WTC11 (cell line): ENCODE data around the gene C17orf75. TPM values are rescaled to one million over a fixed set of nuclear protein-coding genes. Genes with fewer than 3 reads are reported as not detected.

ENCODE experiments used
- ATF6 ChIP-seq: sonication (generic); formaldehyde crosslinking; IDR thresholded peaks from 2 replicates; pipeline ENCODE4 v1.8.1; 2023; ENCODE audit warnings: mild to moderate bottlenecking, missing genetic modification reagents
- CBFB ChIP-seq: sonication (generic); formaldehyde crosslinking; IDR thresholded peaks from 2 replicates; pipeline ENCODE4 v1.8.1; 2022; ENCODE audit warnings: mild to moderate bottlenecking, low read depth, missing genetic modification reagents
- FOXJ3 ChIP-seq: sonication (generic); formaldehyde crosslinking; IDR thresholded peaks from 2 replicates; pipeline ENCODE4 v1.9.0; 2021; ENCODE audit warnings: missing genetic modification reagents, mild to moderate bottlenecking, borderline replicate concordance
- FOXK1 ChIP-seq: sonication (generic); formaldehyde crosslinking; IDR thresholded peaks from 2 replicates; pipeline ENCODE4 v1.8.0; 2022; ENCODE audit warnings: mild to moderate bottlenecking, moderate library complexity, missing genetic modification reagents
- FOXP4 ChIP-seq: sonication (generic); formaldehyde crosslinking; IDR thresholded peaks from 2 replicates; pipeline ENCODE4 v1.8.0; 2022; ENCODE audit warnings: mild to moderate bottlenecking, missing genetic modification reagents
- GABPB1 ChIP-seq: sonication (generic); formaldehyde crosslinking; IDR thresholded peaks from 2 replicates; pipeline ENCODE4 v1.8.1; 2023; ENCODE audit warnings: mild to moderate bottlenecking, missing genetic modification reagents
- GRHL2 ChIP-seq: fragments of 250-450 bp; sonication (Bioruptor Pico); IDR thresholded peaks from 2 replicates; pipeline ENCODE4 v1.8.0; 2022; ENCODE audit warnings: mild to moderate bottlenecking, moderate library complexity; ENCODE audit not compliant: insufficient replicate concordance, severe bottlenecking
- MAX ChIP-seq: sonication (generic); formaldehyde crosslinking; IDR thresholded peaks from 2 replicates; pipeline ENCODE4 v1.8.0; 2022; ENCODE audit warnings: mild to moderate bottlenecking, missing genetic modification reagents
- NFATC4 ChIP-seq: fragments of 250-450 bp; sonication (Bioruptor Pico); IDR thresholded peaks from 2 replicates; pipeline ENCODE4 v1.9.0; 2021; ENCODE audit warnings: mild to moderate bottlenecking
- NFYB ChIP-seq: sonication (generic); formaldehyde crosslinking; conservative IDR thresholded peaks from 2 replicates; pipeline ENCODE4 v1.8.0; 2022; ENCODE audit warnings: low read depth, missing genetic modification reagents
- PREB ChIP-seq: sonication (generic); formaldehyde crosslinking; IDR thresholded peaks from 2 replicates; pipeline ENCODE4 v1.8.1; 2022; ENCODE audit warnings: mild to moderate bottlenecking, missing genetic modification reagents, moderate library complexity, borderline replicate concordance
- SP1 ChIP-seq: sonication (generic); formaldehyde crosslinking; conservative IDR thresholded peaks from 2 replicates; pipeline ENCODE4 v1.8.1; 2022; ENCODE audit warnings: missing genetic modification reagents
- TEAD1 ChIP-seq: sonication (generic); formaldehyde crosslinking; IDR thresholded peaks from 2 replicates; pipeline ENCODE4 v1.8.0; 2022; ENCODE audit warnings: mild to moderate bottlenecking, missing genetic modification reagents
- TEAD4 ChIP-seq: sonication (generic); formaldehyde crosslinking; IDR thresholded peaks from 2 replicates; pipeline ENCODE4 v1.8.0; 2022; ENCODE audit warnings: mild to moderate bottlenecking, missing genetic modification reagents
- ZNF281 ChIP-seq: sonication (generic); formaldehyde crosslinking; IDR thresholded peaks from 2 replicates; pipeline ENCODE4 v1.8.0; 2023; ENCODE audit warnings: mild to moderate bottlenecking, missing genetic modification reagents
- ZNF425 ChIP-seq: fragments of 250-450 bp; sonication (Bioruptor Pico); conservative IDR thresholded peaks from 2 replicates; pipeline ENCODE4 v1.9.0; 2021; ENCODE audit warnings: mild to moderate bottlenecking
- ZNF671 ChIP-seq: fragments of 250-450 bp; sonication (Bioruptor Pico); IDR thresholded peaks from 2 replicates; pipeline ENCODE4 v1.8.0; 2021; ENCODE audit warnings: mild to moderate bottlenecking
- total RNA-seq: library from RNA; stranded (reverse); gene quantifications from 3 replicates; pipeline ENCODE4 v1.2.3, GENCODE V29; 2021
- TF ChIP-seq, protein P1 (sequence below): fragments of 250-450 bp; sonication (Bioruptor Pico); IDR thresholded peaks from 2 replicates; pipeline ENCODE4 v2.1.2; 2022; ENCODE audit warnings: mild to moderate bottlenecking, moderate library complexity
- TF ChIP-seq, protein P2 (sequence below): sonication (generic); formaldehyde crosslinking; IDR thresholded peaks from 2 replicates; pipeline ENCODE4 v1.8.1; 2023; ENCODE audit warnings: mild to moderate bottlenecking, missing genetic modification reagents, moderate library complexity
- TF ChIP-seq, protein P3 (sequence below): sonication (generic); formaldehyde crosslinking; IDR thresholded peaks from 2 replicates; pipeline ENCODE4 v1.8.0; 2022; ENCODE audit warnings: mild to moderate bottlenecking, missing genetic modification reagents

The C17orf75 gene
- total RNA-seq, 1 experiment from 2014 or later, result 35.5 TPM

DNA sequence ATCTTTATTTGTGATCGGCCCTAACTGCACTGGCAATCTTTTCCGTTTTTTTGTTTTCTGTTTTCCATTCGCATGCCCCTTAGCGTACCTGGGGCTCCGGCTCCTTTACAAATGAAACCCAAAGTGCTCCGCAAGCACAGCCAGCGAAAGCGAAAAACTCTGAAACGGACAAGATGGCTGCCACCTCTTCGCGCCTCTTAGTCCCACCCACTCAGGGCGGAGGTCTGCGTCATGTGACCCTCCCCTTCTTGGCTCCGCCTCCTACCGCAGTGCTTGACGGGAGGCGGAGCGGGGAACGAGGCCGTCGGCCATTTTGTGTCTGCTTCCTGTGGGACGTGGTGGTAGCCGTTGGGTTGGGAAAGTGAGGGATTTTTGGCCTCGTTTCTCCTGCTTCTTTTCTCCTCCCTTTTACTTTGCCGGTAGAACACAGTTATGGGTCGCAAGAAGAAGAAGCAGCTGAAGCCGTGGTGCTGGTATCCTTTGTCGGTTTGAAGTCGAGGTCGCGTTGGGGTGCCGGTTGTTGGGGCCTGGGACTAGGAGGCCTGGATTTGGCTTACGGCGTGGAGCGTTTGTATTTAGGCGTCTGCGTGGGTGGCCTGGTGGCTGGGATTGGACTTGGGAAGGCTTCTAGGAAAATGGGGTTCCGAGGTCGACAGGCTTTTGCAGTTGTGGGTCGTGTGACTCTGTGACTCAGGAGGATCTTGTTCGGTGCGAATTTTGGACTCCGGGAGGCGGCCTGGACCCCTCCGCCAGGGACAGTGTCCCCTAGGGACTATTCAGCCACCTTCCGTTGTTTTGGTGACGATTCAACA is 8.1 kb upstream of the C17orf75 start, which contains the start of gene ZNF207 (continued):
- TF ChIP-seq ZNF425 (CRISPR knock-in tag), result no peak
- TF ChIP-seq, protein P1, sequence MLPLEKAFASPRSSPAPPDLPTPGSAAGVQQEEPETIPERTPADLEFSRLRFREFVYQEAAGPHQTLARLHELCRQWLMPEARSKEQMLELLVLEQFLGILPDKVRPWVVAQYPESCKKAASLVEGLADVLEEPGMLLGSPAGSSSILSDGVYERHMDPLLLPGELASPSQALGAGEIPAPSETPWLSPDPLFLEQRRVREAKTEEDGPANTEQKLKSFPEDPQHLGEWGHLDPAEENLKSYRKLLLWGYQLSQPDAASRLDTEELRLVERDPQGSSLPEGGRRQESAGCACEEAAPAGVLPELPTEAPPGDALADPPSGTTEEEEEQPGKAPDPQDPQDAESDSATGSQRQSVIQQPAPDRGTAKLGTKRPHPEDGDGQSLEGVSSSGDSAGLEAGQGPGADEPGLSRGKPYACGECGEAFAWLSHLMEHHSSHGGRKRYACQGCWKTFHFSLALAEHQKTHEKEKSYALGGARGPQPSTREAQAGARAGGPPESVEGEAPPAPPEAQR (CRISPR knock-in tag), result no peak
- TF ChIP-seq SP1 (CRISPR knock-in tag), result peak; percentile 96
- TF ChIP-seq TEAD4 (CRISPR knock-in tag), result 0 out of 2 replicates have a peak, but pooled peaks have one; percentile 8
- 0 out of 2 replicates have a peak, but pooled peaks have one; percentile 39 for TF ChIP-seq PREB (CRISPR knock-in tag)
- TF ChIP-seq MAX (CRISPR knock-in tag), result peak; percentile 74; the same call in 1 of the 2 replicates
- no peak for TF ChIP-seq CBFB (CRISPR knock-in tag)
- TF ChIP-seq NFYB (CRISPR knock-in tag), result no peak
- 0 out of 2 replicates have a peak, but pooled peaks have one; percentile 27 for TF ChIP-seq FOXK1 (CRISPR knock-in tag)
- TF ChIP-seq TEAD1 (CRISPR knock-in tag), result peak; percentile 36; the same call in 1 of the 2 replicates
- TF ChIP-seq GRHL2, result no peak
- TF ChIP-seq ATF6 (CRISPR knock-in tag), result no peak
- no peak for TF ChIP-seq ZNF671 (CRISPR knock-in tag)
- TF ChIP-seq NFATC4 (CRISPR knock-in tag), result no peak
- TF ChIP-seq, protein P2, sequence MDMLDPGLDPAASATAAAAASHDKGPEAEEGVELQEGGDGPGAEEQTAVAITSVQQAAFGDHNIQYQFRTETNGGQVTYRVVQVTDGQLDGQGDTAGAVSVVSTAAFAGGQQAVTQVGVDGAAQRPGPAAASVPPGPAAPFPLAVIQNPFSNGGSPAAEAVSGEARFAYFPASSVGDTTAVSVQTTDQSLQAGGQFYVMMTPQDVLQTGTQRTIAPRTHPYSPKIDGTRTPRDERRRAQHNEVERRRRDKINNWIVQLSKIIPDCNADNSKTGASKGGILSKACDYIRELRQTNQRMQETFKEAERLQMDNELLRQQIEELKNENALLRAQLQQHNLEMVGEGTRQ, result peak; percentile 98
- TF ChIP-seq, protein P3, sequence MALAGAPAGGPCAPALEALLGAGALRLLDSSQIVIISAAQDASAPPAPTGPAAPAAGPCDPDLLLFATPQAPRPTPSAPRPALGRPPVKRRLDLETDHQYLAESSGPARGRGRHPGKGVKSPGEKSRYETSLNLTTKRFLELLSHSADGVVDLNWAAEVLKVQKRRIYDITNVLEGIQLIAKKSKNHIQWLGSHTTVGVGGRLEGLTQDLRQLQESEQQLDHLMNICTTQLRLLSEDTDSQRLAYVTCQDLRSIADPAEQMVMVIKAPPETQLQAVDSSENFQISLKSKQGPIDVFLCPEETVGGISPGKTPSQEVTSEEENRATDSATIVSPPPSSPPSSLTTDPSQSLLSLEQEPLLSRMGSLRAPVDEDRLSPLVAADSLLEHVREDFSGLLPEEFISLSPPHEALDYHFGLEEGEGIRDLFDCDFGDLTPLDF (CRISPR knock-in tag), result no peak
- peak; percentile 21 for TF ChIP-seq GABPB1 (CRISPR knock-in tag)
- no peak for TF ChIP-seq ZNF281
- 0 out of 2 replicates have a peak, but pooled peaks have one; percentile 54 for TF ChIP-seq FOXP4
- 0 out of 2 replicates have a peak, but pooled peaks have one; percentile 27 for TF ChIP-seq FOXJ3 (CRISPR knock-in tag)
